GDM1 (cell line): ENCODE measurements around the gene RAPGEF2.
"Not testable (repeated sequence)": the region's sequence is repeated elsewhere in the genome, so short reads cannot be mapped to it uniquely, and the experiment has no call there.

Source experiments
- DNase-seq: peaks from one replicate; lab custom pipeline; 2025; lab: John Stamatoyannopoulos, UW

The RAPGEF2 gene, protein sequence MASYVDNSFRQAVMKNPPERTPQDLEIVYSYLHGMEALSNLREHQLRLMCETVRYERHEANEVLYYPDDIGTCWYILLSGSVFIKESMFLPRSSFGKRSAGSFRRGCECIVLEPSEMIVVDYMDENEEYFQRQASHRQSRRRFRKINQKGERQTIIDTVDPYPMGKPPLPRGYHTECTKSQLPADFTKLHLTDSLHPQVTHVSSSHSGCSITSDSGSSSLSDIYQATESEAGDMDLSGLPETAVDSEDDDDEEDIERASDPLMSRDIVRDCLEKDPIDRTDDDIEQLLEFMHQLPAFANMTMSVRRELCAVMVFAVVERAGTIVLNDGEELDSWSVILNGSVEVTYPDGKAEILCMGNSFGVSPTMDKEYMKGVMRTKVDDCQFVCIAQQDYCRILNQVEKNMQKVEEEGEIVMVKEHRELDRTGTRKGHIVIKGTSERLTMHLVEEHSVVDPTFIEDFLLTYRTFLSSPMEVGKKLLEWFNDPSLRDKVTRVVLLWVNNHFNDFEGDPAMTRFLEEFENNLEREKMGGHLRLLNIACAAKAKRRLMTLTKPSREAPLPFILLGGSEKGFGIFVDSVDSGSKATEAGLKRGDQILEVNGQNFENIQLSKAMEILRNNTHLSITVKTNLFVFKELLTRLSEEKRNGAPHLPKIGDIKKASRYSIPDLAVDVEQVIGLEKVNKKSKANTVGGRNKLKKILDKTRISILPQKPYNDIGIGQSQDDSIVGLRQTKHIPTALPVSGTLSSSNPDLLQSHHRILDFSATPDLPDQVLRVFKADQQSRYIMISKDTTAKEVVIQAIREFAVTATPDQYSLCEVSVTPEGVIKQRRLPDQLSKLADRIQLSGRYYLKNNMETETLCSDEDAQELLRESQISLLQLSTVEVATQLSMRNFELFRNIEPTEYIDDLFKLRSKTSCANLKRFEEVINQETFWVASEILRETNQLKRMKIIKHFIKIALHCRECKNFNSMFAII (N-terminal part only)

DNA sequence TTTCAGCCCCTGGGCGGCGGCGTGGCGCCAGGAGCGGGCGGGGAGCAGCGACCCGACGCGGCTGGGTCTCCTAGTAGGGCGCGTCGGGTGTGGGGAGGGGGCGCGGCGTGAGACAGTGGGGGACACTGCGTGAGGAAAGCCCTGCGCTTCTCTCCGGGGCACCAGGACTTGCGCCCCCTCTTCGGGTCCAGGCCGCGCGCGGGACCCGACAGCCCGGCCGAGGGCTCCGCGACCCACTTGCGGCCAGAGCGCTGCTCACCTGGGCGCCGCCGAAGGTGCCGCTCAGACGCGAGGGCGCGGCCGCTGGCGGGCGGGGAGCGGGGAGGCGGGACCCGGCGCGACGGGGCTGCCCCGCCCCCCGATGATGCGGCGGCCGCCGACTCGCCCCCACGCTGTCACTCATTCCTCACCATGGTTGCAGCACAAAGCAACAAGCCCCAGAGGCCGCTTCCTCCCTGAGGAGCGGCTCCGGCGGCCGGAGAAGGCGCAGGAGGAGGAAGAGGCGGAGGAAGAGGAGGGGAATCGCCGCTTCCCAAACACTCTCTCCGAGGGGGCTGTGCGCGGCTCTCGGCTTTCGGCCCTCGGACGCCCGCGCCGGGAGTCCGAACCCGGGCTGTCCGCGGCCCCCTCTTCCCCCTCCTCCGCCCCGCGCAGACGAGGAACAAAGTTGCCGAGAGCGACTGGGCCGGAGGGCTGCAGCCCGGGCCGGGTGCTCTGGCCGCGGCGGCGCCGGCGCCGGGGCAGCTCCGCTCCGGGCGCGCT lies at the start of gene RAPGEF2:
RAPGEF2 (plus strand) TSS at position 458 of the 762 bp plus-strand sequence. CDS start 1,084 bp downstream, outside the sequence.
- peak; percentile 86 for DNase-seq

DNA sequence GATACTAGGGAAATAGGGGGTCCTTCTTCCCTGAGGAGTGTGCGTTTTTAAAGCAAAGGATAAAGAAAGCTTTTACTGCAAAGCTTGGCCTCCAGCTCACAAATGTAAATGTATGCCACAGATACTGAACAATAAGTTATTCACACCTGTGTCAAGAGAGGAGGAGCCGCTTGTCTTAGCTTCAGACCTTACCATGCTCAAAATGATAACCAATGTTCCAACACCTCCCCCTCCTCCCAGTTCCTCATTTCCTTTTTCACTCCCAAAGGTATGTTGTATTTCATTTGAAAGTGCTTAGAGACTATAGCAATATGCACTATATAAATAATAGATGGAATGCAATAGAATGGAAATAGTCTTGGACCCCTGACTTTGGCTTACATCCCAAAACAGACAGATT lies 47.0 kb upstream of the RAPGEF2 start:
- no peak for DNase-seq

DNA sequence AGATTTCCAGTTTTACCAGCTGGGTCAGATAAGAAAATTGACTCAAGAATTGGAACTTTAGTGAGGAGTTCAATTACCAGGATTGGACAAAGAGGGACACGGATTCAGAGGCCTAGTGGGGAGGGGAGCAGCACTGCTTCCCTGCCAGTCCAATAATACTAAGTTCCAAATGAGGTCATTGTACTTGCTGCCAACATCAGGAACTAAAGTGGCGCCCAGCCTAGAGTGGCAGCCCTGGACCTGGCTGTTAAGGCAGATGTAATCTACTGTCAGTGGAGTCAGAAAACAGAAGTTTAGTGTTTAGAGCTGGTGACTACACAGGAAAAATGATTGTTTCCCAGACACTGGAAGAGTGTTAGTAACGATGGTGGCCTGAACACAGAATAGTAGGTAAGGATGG lies 42.7 kb upstream of the RAPGEF2 start:
- no peak for DNase-seq

DNA sequence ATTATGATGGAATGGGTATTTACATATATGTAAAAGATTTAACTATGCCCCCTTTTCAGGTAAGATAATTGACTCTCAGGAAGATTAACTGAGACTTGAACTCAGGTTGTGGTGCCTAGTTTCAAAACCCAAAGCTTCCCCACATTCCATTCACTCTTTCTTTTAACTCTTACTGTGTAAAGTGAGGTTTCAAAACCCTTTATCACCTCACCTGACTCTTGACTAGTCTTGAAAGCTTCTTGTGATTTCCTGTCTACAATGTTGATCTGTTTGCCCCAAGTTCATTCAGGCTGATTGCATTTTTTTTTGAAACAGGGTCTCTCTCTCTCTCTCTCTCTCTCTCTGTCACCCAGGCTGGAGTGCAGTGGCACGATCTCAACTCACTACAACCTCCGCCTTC lies 40.5 kb upstream of the RAPGEF2 start:
- no peak for DNase-seq

DNA sequence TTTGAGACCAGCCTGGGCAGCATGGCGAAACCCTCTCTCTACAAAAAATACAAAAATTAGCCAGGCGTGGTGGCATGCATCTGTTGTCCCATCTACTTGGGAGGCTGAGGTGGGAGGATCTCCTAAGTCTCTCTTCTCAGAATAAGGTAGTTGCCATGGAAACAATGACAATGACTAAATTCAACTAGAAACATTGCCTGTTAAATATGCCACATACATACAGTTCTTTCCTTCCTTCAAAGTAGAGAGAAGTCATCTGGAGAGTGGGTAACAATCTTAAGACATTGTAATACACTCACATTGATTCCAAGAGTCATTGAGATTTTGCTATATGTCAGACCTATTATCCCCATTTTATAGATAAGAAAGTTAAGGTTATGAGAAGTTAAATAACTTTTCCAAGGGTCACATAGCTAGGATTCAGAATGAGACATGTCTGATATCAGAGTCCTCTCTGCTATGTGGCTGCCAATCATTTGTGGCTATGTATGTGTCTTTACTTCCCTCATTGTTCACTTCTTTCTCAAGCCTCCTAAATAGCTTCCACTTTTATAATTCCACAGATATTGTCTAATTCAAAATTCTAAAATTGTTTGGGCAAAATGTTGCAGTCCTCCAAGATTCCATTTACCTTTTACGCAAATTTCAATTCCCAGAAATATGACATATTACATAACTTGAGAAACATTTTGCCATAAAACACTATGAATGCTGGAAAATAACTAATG lies 37.2 kb upstream of the RAPGEF2 start:
- no peak for DNase-seq

DNA sequence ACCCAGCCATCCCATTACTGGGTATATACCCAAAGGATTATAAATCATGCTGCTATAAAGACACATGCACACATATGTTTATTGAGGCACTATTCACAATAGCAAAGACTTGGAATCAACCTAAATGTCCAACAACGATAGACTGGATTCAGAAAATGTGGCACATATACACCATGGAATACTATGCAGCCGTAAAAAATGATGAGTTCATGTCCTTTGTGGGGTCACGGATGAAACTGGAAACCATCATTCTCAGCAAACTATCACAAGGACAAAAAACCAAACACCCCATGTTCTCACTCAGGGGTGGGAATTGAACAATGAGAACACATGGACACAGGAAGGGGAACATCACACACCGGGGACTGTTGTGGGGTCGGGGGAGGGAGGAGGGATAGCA lies 34.7 kb upstream of the RAPGEF2 start:
- not testable (repeated sequence) for DNase-seq

DNA sequence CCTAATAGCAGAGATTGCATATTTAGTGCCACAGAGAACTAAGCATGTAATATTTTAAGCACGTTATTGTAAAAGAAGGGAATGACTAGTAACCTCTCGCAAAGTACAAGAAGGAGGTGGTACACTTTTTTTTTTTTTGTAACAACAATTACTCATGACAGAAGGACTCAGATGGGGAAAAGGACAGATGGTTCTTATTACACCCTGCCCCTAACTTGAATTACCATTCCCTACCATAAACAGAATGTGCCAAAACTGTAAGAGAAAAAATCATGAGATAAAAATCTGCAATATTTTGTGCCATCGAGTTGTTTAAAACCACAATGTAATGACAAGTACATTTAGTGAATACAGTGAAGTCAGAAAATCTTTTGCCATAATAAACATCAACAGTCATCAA lies 33.0 kb upstream of the RAPGEF2 start:
- DNase-seq: no peak

DNA sequence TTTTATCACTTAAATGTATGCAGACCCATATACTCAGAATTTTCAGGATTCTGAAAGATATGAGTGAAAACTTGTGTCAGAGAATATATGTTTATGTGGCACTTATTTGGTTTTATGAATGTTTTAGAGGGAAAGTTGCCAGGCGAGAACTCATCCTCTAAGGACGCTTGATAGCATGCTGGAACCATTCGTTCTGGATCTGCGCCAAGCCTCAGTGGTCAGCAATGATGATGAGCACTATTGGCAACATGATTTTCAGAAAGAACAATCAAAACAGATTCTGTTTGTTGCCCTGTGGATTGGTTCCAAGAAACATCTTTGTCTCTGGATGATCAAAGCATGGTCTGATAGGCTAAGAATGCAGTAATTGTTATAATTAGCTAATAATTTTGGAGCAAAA lies 32.1 kb upstream of the RAPGEF2 start:
- DNase-seq: no peak

DNA sequence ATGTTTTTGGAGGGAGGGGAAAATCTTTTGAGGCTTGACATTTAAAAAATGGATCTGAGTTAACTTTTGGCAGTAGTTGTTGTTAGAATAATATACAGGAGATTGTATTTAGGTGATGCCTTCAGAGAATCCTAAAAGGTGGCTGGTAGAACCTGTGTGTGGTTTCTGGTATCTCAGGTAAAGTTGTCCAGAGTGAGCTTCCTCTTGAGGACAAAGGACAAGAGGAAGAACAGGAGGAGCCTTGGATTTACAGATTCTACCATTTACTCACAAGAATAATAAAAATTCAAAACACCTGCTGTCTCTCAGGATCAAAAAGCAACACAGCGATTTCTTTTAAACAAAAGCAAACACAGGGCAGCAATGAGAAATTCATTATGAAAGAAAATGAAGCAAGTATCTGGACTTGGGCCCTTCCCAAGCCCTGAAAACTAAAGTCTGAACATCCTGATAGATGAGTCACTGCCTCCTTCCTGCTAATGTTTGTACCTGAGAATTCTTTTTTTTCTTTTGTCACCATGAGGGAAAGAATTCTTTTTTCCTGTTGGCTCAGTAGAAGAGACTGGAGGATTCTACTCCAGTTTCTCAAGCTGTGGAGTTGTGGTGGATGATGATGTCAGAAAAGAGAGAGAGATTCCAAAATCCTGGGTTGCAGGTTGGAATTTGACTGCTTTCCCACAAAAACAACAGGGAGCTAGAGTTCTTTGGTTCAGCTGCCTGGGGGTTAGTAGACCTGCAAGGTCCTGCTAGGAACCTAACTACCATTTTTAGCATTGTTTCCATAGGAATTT lies 31.5 kb upstream of the RAPGEF2 start:
- no peak for DNase-seq

DNA sequence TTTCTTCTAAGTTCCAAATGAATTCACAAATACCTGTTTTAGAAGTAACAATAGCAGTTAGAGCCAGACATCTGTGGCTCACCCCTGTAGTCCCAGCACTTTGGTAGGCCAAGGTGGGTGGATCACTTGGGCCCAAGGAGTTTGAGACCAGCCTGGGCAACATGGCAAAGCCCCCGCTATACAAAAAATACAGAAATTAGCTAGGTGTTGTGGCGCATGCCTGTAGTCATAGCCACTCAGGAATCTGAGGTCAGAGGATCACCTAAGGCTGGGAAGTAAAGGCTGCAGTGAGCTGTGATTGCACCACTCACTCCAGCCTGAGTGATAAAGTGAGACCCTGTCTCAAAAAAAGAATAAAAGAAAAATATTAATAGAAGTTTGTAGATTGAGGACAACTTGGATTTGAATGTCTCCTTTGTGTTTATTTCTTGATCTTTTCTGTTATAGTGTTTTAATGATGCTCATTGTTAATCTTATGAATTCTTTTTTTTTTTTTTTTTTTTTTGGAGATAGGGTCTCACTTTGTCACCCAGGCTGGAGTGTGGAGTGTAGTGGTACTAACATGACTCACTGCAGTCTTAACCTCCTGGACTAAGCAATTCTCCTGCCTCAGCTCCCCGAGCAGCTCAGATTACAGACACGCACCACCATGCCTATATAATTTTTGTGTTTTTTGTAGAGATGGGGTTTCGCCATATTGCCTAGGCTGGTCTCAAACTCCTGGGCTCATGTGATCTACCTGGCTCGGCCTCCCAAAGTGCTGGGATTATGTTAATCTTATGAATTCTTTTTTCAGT lies 30.7 kb upstream of the RAPGEF2 start:
- DNase-seq: no peak

DNA sequence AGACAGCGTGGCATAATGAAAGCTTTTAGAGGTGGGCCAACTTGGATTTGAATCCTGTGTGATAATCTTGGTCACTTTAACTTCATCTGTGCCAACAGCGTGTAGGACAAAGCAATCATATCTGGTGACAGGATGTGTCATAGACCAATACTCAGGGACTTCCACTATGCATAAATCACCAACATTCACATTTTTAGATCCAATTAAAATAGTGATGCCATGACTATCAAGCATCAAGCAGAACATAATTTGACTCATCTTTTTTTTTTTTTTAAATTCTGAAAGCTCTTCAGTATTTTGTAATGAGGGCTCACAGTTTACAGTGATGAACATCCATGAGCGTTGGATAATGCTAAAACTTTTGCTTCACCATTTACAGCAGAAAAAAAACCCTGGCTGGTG lies 27.3 kb upstream of the RAPGEF2 start:
- DNase-seq: no peak

DNA sequence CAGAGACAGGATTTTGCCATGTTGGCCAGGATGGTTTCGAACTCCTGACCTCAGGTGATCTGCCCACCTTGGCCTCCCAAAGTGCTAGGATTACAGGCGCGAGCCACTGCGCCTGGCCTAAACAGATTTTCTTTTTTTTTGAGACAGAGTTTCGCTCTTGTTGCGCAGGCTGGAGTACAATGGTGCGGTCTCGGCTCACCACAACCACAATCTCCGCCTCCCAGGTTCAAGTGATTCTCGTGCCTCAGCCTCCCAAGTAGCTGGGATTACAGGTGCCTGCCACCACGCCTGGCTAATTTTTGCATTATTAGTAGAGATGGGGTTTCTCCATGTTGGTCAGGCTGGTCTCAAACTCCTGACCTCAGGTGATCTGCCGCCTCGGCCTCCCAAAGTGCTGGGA lies 25.9 kb upstream of the RAPGEF2 start:
- not testable (repeated sequence) for DNase-seq

DNA sequence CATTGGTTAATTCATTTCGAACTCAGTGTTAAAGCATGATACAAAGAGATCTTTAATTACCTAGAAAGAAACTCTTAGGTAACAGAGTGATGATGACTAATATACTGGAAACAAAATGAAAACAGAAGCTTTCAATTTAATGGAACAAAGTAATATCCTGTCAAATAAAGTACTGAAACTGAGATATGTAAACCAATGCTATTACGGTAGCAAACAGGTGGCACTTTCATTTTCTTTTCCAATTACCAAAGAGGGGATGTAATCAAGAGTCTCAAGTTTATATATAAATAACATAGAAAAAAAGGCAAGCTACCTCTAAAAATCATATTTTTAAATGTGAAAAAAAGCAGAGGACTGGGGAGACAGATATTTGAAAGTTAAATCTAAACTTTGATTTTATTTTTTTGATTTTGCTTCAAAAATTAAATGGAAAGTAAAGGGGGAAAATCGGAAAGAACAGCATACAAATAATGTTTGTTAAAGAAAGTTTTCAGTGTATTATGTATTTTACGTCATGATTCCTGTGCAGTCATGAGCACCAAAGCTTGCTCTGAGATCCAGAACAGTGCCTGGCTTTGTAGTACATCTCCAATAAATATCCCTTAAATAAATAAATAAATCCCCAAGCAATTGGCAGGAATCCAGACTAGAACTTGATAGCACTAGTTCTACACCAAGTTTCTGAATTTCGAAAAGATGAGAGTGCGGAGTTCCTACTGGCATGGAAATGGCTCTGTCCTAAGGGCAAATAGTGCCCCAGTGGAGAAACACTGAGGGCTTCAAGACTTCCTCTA lies 25.0 kb upstream of the RAPGEF2 start:
- DNase-seq: no peak

DNA sequence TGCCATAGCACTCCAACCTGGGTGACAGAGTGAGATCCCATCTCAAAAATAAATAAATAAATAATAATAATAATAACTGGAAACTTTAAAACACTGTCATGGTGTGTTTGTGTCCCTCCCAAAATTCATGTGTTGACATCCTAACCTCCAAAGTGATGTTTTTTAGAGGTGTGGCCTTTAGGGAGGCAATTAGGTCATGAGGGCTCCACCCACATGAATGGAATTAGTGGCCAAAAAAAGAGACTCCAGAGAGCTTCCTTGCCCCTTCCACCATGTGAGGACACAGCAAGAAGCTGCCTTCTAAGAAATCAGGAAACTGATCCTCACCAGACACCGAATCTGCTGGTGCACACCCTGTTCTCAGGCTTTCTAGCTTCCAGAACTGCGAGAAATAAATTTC lies 23.8 kb upstream of the RAPGEF2 start:
- DNase-seq: no peak

DNA sequence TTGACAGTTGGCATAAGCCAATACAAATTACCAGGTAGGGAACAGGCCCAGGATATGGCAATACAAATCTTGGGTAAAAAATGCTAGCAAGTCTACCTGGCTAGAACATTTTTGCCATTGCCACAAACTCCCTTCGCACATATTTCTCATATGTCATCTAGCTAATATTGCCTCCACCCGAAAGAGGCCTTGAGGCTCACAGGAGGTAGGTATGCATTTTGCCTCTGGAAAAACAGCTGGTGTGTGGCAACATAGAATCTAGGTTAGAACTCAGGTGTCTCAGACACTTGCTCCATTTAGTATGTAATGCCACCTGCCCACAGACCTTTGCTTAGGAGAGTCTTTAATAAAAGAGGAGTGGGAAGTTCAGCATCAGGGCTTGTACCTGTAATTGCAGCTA lies 16.3 kb upstream of the RAPGEF2 start:
- no peak for DNase-seq

DNA sequence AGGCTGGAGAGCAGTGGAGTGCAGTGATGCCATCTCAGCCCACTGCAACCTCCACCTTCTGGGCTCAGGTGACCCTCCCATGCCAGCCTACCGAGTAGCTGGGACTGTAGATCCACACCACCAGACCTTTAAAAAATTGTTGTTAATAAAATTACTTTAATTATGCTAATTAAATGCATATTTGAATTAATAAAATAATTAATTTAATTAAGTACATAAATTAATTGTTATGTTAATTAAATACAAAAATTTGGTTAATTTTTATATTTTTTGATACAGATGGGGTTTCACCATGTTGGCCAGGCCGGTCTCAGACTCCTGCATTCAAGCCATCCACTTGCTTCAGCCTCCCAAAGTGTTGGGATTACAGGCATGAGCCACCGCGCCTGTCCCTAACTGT lies 12.6 kb upstream of the RAPGEF2 start:
- no peak for DNase-seq

DNA sequence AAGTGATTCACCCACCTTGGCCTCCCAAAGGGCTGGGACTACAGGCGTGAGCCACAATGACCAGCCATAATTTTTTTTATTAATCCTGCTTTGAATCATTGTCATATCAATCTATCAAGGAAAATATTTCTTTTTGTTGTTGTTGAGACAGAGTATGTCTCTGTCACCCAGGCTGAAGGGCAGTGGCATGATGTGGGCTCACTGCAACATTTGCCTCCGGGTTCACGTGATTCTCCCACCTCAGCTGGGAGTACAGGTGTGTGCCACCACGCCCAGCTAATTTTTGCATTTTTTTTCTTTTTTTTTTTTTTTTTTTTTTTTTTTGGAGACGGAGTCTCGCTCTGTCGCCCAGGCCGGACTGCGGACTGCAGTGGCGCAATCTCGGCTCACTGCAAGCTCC lies 8.7 kb upstream of the RAPGEF2 start:
- DNase-seq: not testable (repeated sequence)

DNA sequence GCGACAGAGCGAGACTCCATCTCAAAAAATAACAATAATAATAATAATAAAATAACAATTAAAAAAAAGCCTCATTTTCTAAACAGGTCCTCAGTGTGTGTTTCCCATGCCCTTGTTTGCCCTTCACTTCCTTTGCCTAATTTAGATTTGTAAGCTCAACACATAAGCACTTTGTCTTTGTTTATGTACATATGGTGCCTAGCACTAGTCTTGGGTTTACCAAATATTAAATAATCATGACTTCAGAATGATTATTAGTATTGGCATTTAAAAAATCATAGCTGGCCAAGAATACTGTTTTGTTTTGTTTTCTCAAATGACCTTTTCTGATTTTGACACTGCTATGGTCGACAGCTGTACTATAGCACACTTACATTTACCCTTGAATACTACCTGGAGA lies 6.4 kb upstream of the RAPGEF2 start:
- DNase-seq: no peak

DNA sequence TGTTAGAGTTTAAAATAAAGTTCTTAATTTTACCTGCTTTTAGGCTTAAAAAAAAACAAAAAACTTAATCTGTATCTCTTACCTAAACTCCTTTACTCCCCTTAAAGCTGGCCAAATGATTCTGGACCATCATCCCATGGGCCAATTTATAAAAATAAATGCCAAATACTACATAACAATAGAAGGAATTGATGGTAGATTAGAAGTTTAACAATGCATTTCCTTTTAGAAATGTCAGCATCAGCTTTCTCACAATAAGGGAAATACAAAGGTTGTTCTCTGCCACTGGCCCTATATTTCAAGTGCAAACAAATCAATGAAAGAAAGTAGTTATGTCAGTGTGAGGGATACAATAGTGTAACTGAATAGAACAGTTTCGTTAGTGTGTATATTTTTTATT lies 5.7 kb upstream of the RAPGEF2 start:
- DNase-seq: no peak
